CD4-positive, alpha-beta T cell treated with Interleukin-6 at 100 ng/mL for 8 hours (primary cell): ENCODE measurements around the gene PADI1.
A peak's percentile ranks its signal among the peaks of the same experiment; 100 is the strongest.
"Not testable (repeated sequence)": the region's sequence is repeated elsewhere in the genome, so short reads cannot be mapped to it uniquely, and the experiment has no call there.

Experiments used
- DNase-seq: peaks from one replicate; pipeline ENCODE4 v3.0.0-alpha.2; 2020; ENCODE audit warnings: mixed read lengths, low spot score

PADI1 gene

GRCh38 chr1:17217607-17218006, 12.7 kb downstream of the PADI1 start:
- no peak for DNase-seq

GRCh38 chr1:17218939-17219338, 14.0 kb downstream of the PADI1 start:
- DNase-seq = no peak

- DNase-seq = no peak
Observed at GRCh38 chr1:17220287-17220686, 15.4 kb downstream of the PADI1 start.

- no peak for DNase-seq
Observed at GRCh38 chr1:17222557-17222956, 17.6 kb downstream of the PADI1 start.

- DNase-seq = no peak
Observed at GRCh38 chr1:17224434-17224833, 19.5 kb downstream of the PADI1 start.

GRCh38 chr1:17225140-17225539, 20.2 kb downstream of the PADI1 start:
- DNase-seq = no peak

GRCh38 chr1:17227358-17227915, 22.5 kb downstream of the PADI1 start:
- DNase-seq = no peak

- no peak for DNase-seq
Observed at GRCh38 chr1:17228619-17229018, 23.7 kb downstream of the PADI1 start.

- no peak for DNase-seq
Observed at GRCh38 chr1:17229379-17229778, 24.5 kb downstream of the PADI1 start.

- DNase-seq = no peak
Observed at GRCh38 chr1:17230106-17230505, 25.2 kb downstream of the PADI1 start.

- no peak for DNase-seq
Observed at GRCh38 chr1:17230671-17231310, 25.9 kb downstream of the PADI1 start.

- no peak for DNase-seq
Observed at GRCh38 chr1:17232759-17233661, 28.1 kb downstream of the PADI1 start.

GRCh38 chr1:17233675-17234320, 28.9 kb downstream of the PADI1 start:
- no peak for DNase-seq

- no peak for DNase-seq
Observed at GRCh38 chr1:17234405-17234804, 29.5 kb downstream of the PADI1 start.

- no peak for DNase-seq
Observed at GRCh38 chr1:17235135-17235885, 30.4 kb downstream of the PADI1 start.

- DNase-seq = peak; percentile 76
Observed at GRCh38 chr1:17236779-17237560, 32.0 kb downstream of the PADI1 start.

- DNase-seq = no peak
Observed at GRCh38 chr1:17237561-17237903, 32.6 kb downstream of the PADI1 start.

GRCh38 chr1:17239420-17239819, 34.5 kb downstream of the PADI1 start:
- DNase-seq = no peak

- not testable (repeated sequence) for DNase-seq
Observed at GRCh38 chr1:17241011-17241779, 36.3 kb downstream of the PADI1 start.

- DNase-seq = not testable (repeated sequence)
Observed at GRCh38 chr1:17241780-17242074, 36.8 kb downstream of the PADI1 start.

- DNase-seq = no peak
Observed at GRCh38 chr1:17243274-17243673, 38.3 kb downstream of the PADI1 start.
